ENCODE measurements around the gene SMARCD3.

GRCh38 chr7:151202836-151203235 lies 45.7 kb downstream of the SMARCD3 start:
- TF ChIP-seq, protein P1, sequence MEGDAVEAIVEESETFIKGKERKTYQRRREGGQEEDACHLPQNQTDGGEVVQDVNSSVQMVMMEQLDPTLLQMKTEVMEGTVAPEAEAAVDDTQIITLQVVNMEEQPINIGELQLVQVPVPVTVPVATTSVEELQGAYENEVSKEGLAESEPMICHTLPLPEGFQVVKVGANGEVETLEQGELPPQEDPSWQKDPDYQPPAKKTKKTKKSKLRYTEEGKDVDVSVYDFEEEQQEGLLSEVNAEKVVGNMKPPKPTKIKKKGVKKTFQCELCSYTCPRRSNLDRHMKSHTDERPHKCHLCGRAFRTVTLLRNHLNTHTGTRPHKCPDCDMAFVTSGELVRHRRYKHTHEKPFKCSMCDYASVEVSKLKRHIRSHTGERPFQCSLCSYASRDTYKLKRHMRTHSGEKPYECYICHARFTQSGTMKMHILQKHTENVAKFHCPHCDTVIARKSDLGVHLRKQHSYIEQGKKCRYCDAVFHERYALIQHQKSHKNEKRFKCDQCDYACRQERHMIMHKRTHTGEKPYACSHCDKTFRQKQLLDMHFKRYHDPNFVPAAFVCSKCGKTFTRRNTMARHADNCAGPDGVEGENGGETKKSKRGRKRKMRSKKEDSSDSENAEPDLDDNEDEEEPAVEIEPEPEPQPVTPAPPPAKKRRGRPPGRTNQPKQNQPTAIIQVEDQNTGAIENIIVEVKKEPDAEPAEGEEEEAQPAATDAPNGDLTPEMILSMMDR (conservative IDR thresholded peaks at IDR 0.05 in 1 of 2, IDR thresholded peaks at IDR 0.05 in 1 of 2; ENCODE audit: low read depth in 1 of 2, low read length in 2 of 2): no peak
- TF ChIP-seq EZH2 (IDR thresholded peaks at IDR 0.05; ENCODE audit: low read length, missing control alignments): no peak
